Kidney epithelial cell (primary cell): ENCODE measurements around the gene HOATZ. TPM values are rescaled to one million over a fixed set of nuclear protein-coding genes. Genes with fewer than 3 reads are reported as not detected.

ENCODE experiments used
- DNase-seq: peaks from one replicate; pipeline ENCODE4 v3.0.0-alpha.2; 2010; ENCODE audit warnings: low read depth
- H3K27me3 ChIP-seq: 2 replicates; pipeline ENCODE4 v1.6.0; 2011; ENCODE audit warnings: low read length; ENCODE audit not compliant: control insufficient read depth, insufficient read depth
- H3K36me3 ChIP-seq: 2 replicates; pipeline ENCODE4 v1.5.1; 2011; ENCODE audit warnings: low read length; ENCODE audit not compliant: control insufficient read depth, insufficient read depth
- H3K4me3 ChIP-seq: 2 replicates; pipeline ENCODE4 v1.5.1; 2011; ENCODE audit warnings: low read depth, mild to moderate bottlenecking, control low read depth, low read length
- CTCF ChIP-seq: IDR thresholded peaks from 2 replicates; pipeline ENCODE4 v1.5.1; 2011; ENCODE audit warnings: mild to moderate bottlenecking, moderate library complexity, low read length, control low read depth, inconsistent platforms; ENCODE audit not compliant: insufficient read depth, poor library complexity, severe bottlenecking
- total RNA-seq: library from RNA; depleted of rRNA; stranded (reverse); fragments of >200 nt; gene quantifications from 2 replicates; pipeline ENCODE4 v1.2.3, GENCODE V29; 2015

HOATZ gene
- total RNA-seq, 1 donor from 2014 or later = not detected

GRCh38 chr11:111476366-111476765, 38.2 kb upstream of the HOATZ start:
- no peak overlapping the region for H3K4me3 ChIP-seq
- no peak for TF ChIP-seq CTCF
- no peaks in the 10 kb centered on the region for H3K36me3 ChIP-seq
- no peak for DNase-seq
- H3K27me3 ChIP-seq = no peaks in the 10 kb centered on the region

- H3K36me3 ChIP-seq = no peaks in the 10 kb centered on the region
- H3K4me3 ChIP-seq = no peak overlapping the region
- no peak for DNase-seq
- no peaks in the 10 kb centered on the region for H3K27me3 ChIP-seq
- no peak for TF ChIP-seq CTCF
Measured at GRCh38 chr11:111476956-111477355, 37.6 kb upstream of the HOATZ start.

- DNase-seq = no peak
- no peak overlapping the region for H3K4me3 ChIP-seq
- no peaks in the 10 kb centered on the region for H3K36me3 ChIP-seq
- H3K27me3 ChIP-seq = no peaks in the 10 kb centered on the region
- TF ChIP-seq CTCF = no peak
Measured at GRCh38 chr11:111477898-111478297, 36.7 kb upstream of the HOATZ start.

- Histone ChIP-seq H3K36me3 (no peaks in the 10 kb centered on the region), H3K27me3 (no peaks in the 10 kb centered on the region), H3K4me3 (no peak overlapping the region)
- TF ChIP-seq CTCF = no peak
- no peak for DNase-seq
Measured at GRCh38 chr11:111479666-111480065, 34.9 kb upstream of the HOATZ start.

GRCh38 chr11:111483431-111483830, 31.1 kb upstream of the HOATZ start:
- no peaks in the 10 kb centered on the region for H3K36me3 ChIP-seq
- TF ChIP-seq CTCF = no peak
- no peak for DNase-seq
- H3K27me3 ChIP-seq = no peaks in the 10 kb centered on the region
- H3K4me3 ChIP-seq = no peak overlapping the region

- no peak for DNase-seq
- Histone ChIP-seq H3K4me3 (no peak overlapping the region), H3K36me3 (no peaks in the 10 kb centered on the region), H3K27me3 (no peaks in the 10 kb centered on the region)
- TF ChIP-seq CTCF = no peak
Measured at GRCh38 chr11:111490496-111490895, 24.1 kb upstream of the HOATZ start.
